Ovary (tissue), 3 donors: ENCODE measurements around the gene C19orf33.

Experiments used
- CTCF ChIP-seq, 3 donors: fragments of 450-650 bp in 2 of 3; fragments of 200-600 bp in 1 of 3; IDR thresholded peaks; one replicate each; pipeline versions ENCODE4 v1.5.1 to v1.8.0; 2016 to 2022; ENCODE audit warnings: antibody characterized with exemption in 3 of 3, mild to moderate bottlenecking in 1 of 3
- EP300 ChIP-seq: sonication (generic); formaldehyde crosslinking; IDR thresholded peaks from one replicate; pipeline ENCODE4 v1.6.1; 2017; ENCODE audit warnings: antibody characterized with exemption
- donor health status: DM: no; HTN: no; CAD: no.

- no peak for TF ChIP-seq EP300
- TF ChIP-seq CTCF (IDR thresholded peaks at IDR 0.05), result no peak
Observed at GRCh38 chr19:38274739-38275138, 29.3 kb upstream of the C19orf33 start.
